Upper lobe of left lung (tissue), 6 donors: ENCODE measurements around the gene SGCG. TPM values are rescaled to one million over a fixed set of nuclear protein-coding genes. Genes with fewer than 3 reads are reported as not detected.
"Not testable (repeated sequence)": the region's sequence is repeated elsewhere in the genome, so short reads cannot be mapped to it uniquely, and the experiment has no call there.

Source experiments
- ATAC-seq, 2 donors: fragments of 200-7000 bp; cut with Tn5 transposase; one replicate each; pipeline ENCODE4 v1.9.1; 2022; ENCODE audit warnings: mild to moderate bottlenecking in 2 of 2, moderate library complexity in 2 of 2; ENCODE audit not compliant: low FRiP score in 2 of 2
- DNase-seq, 2 donors: peaks; one replicate each; pipeline ENCODE4 v3.0.0-alpha.2; 2019 to 2020
- H3K27ac ChIP-seq, 4 donors: fragments of 200-600 bp; sonication (generic); one replicate each; pipeline ENCODE4 v1.5.1; 2016 to 2019
- H3K27me3 ChIP-seq, 4 donors: fragments of 200-600 bp; sonication (generic); one replicate each; pipeline ENCODE4 v1.5.1; 2017 to 2019
- H3K36me3 ChIP-seq, 4 donors: fragments of 200-600 bp; sonication (generic); one replicate each; pipeline ENCODE4 v1.5.1; 2016 to 2019
- H3K4me1 ChIP-seq, 4 donors: fragments of 200-600 bp; sonication (generic); one replicate each; pipeline ENCODE4 v1.5.1; 2018 to 2019
- H3K4me3 ChIP-seq, 4 donors: fragments of 200-600 bp; sonication (generic); one replicate each; pipeline ENCODE4 v1.5.1; 2017 to 2019; ENCODE audit warnings: mild to moderate bottlenecking in 2 of 4, moderate library complexity in 1 of 4
- H3K9me3 ChIP-seq, 4 donors: fragments of 200-600 bp; sonication (generic); one replicate each; pipeline ENCODE4 v1.5.1; 2018 to 2019
- CTCF ChIP-seq, 6 experiments: fragments of 450-650 bp in 4 of 6; fragments of 200-600 bp in 2 of 6; sonication (generic) in 2 of 6; IDR thresholded peaks; one replicate each; pipeline ENCODE4 v1.5.1; 2016 to 2019; ENCODE audit warnings: antibody characterized with exemption in 6 of 6
- EP300 ChIP-seq, 4 donors: sonication (generic); formaldehyde crosslinking; IDR thresholded peaks; one replicate each; pipeline ENCODE4 v1.5.1; 2017; ENCODE audit warnings: antibody characterized with exemption in 4 of 4, control low read depth in 2 of 4
- POLR2A ChIP-seq, 4 donors: fragments of 450-650 bp; IDR thresholded peaks; one replicate each; pipeline ENCODE4 v1.5.1; 2016 to 2017; ENCODE audit warnings: antibody characterized with exemption in 4 of 4, mild to moderate bottlenecking in 2 of 4
- POLR2AphosphoS5 ChIP-seq, 2 donors: sonication (generic); formaldehyde crosslinking; IDR thresholded peaks; one replicate each; pipeline ENCODE4 v1.5.1; 2017; ENCODE audit warnings: antibody characterized with exemption in 2 of 2
- WGBS, 2 donors: methylation state at CpG; one replicate each; pipeline ENCODE4 v1.1.5; 2017 to 2018; 5-methylcytosine and 5-hydroxymethylcytosine counted together
- total RNA-seq, 6 donors: library from RNA; depleted of rRNA in 4 of 6; stranded (reverse); fragments of >200 nt in 4 of 6; gene quantifications; one replicate each; pipeline versions ENCODE4 v1.1.0 to v1.2.1, GENCODE V29; 2016 to 2021
- donor health status: DM: no; HTN: no; CAD: no; lungs with moderate emphysema.
- donor health status: DM: no; HTN: yes; CAD: no; lungs with severe emphysema.

Gene SGCG
- total RNA-seq, 6 donors from 2014 or later, result 1.7 to 4.6 (median 3.0) TPM; not detected in 2

GRCh38 chr13:23289917-23290357, 109.2 kb downstream of the SGCG start:
- Histone ChIP-seq H3K9me3 (no peaks in the 10 kb centered on the region), H3K4me1 (no peaks in the 10 kb centered on the region), H3K4me3 (no peak overlapping the region), H3K36me3 (no peaks in the 10 kb centered on the region), H3K27me3 (no peaks in the 10 kb centered on the region), H3K27ac (no peak overlapping the region)
- ATAC-seq (no peak), DNase-seq (no peak)
- no peak for TF ChIP-seq POLR2A (IDR thresholded peaks at IDR 0.05)
- no peak for TF ChIP-seq CTCF (IDR thresholded peaks at IDR 0.05)
- no peak for TF ChIP-seq POLR2AphosphoS5 (IDR thresholded peaks at IDR 0.05)
- TF ChIP-seq EP300 (IDR thresholded peaks at IDR 0.05), result no peak
- 53 to 60% methylated on average over 5 of the region's 5 CpGs for WGBS, 2 donors

- TF ChIP-seq CTCF (IDR thresholded peaks at IDR 0.05) (no peak), POLR2A (IDR thresholded peaks at IDR 0.05) (no peak), POLR2AphosphoS5 (IDR thresholded peaks at IDR 0.05) (no peak), EP300 (IDR thresholded peaks at IDR 0.05) (no peak)
- 74 to 87% methylated on average over 1 of the region's 1 CpG for WGBS, 2 donors
- no peak overlapping the region for H3K4me3 ChIP-seq
- H3K9me3 ChIP-seq, result no peaks in the 10 kb centered on the region
- no peak overlapping the region for H3K27ac ChIP-seq
- no peaks in the 10 kb centered on the region for H3K4me1 ChIP-seq
- H3K27me3 ChIP-seq, result no peaks in the 10 kb centered on the region
- H3K36me3 ChIP-seq, result no peaks in the 10 kb centered on the region
- DNase-seq (no peak), ATAC-seq (no peak)
Measured at GRCh38 chr13:23292586-23292985, 111.8 kb downstream of the SGCG start.

GRCh38 chr13:23314837-23315236, 134.1 kb downstream of the SGCG start:
- DNase-seq, ATAC-seq, H3K4me3 ChIP-seq, H3K27me3 ChIP-seq, H3K9me3 ChIP-seq, H3K4me1 ChIP-seq, H3K36me3 ChIP-seq, H3K27ac ChIP-seq: not testable (repeated sequence)
- WGBS, 2 donors, result 59 to 88% methylated on average over 6 of the region's 6 CpGs

GRCh38 chr13:23319883-23320224, 139.1 kb downstream of the SGCG start:
- TF ChIP-seq POLR2AphosphoS5 (IDR thresholded peaks at IDR 0.05) (no peak), EP300 (IDR thresholded peaks at IDR 0.05) (no peak), POLR2A (IDR thresholded peaks at IDR 0.05) (no peak), CTCF (IDR thresholded peaks at IDR 0.05) (no peak)
- no peak for ATAC-seq
- Histone ChIP-seq H3K27ac (no peak overlapping the region), H3K4me3 (no peak overlapping the region), H3K4me1 (peaks cover 0 to 5% (median 2%) of the 10 kb centered on the region in 4 donors), H3K9me3 (no peaks in the 10 kb centered on the region), H3K27me3 (no peaks in the 10 kb centered on the region), H3K36me3 (no peaks in the 10 kb centered on the region)
- no peak for DNase-seq
- 78 to 81% methylated on average over 3 of the region's 3 CpGs for WGBS, 2 donors

GRCh38 chr13:23320926-23321534, 140.3 kb downstream of the SGCG start:
- Histone ChIP-seq H3K4me1 (peaks cover 0 to 5% (median 2%) of the 10 kb centered on the region in 4 donors), H3K27ac (peak overlapping the region in 1 of 4 donors; percentile 24), H3K9me3 (no peaks in the 10 kb centered on the region), H3K36me3 (no peaks in the 10 kb centered on the region), H3K27me3 (no peaks in the 10 kb centered on the region), H3K4me3 (peak overlapping the region in 2 of 4 donors; percentile 17 to 22)
- no peak for DNase-seq
- WGBS, 2 donors, result 59 to 67% methylated on average over 4 of the region's 4 CpGs
- peak in 1 of 2 donors; percentile 3 for ATAC-seq
- no peak for TF ChIP-seq POLR2AphosphoS5 (IDR thresholded peaks at IDR 0.05)
- TF ChIP-seq EP300 (IDR thresholded peaks at IDR 0.05), result no peak
- no peak for TF ChIP-seq POLR2A (IDR thresholded peaks at IDR 0.05)
- no peak for TF ChIP-seq CTCF (IDR thresholded peaks at IDR 0.05)
